SW480 (cell line): ENCODE results near the gene TMOD3.
A peak's percentile ranks its signal among the peaks of the same experiment; 100 is the strongest.
"Not testable (repeated sequence)": the region's sequence is repeated elsewhere in the genome, so short reads cannot be mapped to it uniquely, and the experiment has no call there.

Experiments used
- DNase-seq: peaks from one replicate; pipeline ENCODE4 v3.0.0-alpha.2; 2016; ENCODE audit warnings: low spot score

TMOD3 gene

GRCh38 chr15:51829376-51830275 is at the start of gene TMOD3:
Gene TMOD3 (plus strand): TSS chr15:51829653. CDS start chr15:51862885, 33,232 bp downstream.
- peak; percentile 85 for DNase-seq

GRCh38 chr15:51780636-51781035 is 48.8 kb upstream of the TMOD3 start:
- no peak for DNase-seq

GRCh38 chr15:51781506-51781905 is 47.9 kb upstream of the TMOD3 start:
- DNase-seq = no peak

- DNase-seq = no peak
Measured at GRCh38 chr15:51782357-51782896, 47.0 kb upstream of the TMOD3 start.

- no peak for DNase-seq
Measured at GRCh38 chr15:51783967-51784366, 45.5 kb upstream of the TMOD3 start.

- DNase-seq = peak; percentile 48
Measured at GRCh38 chr15:51787130-51787529, 42.3 kb upstream of the TMOD3 start.

- not testable (repeated sequence) for DNase-seq
Measured at GRCh38 chr15:51792474-51792873, 37.0 kb upstream of the TMOD3 start.

- no peak for DNase-seq
Measured at GRCh38 chr15:51793521-51794305, 35.7 kb upstream of the TMOD3 start.

- peak; percentile 75 for DNase-seq
Measured at GRCh38 chr15:51796847-51797401, 32.5 kb upstream of the TMOD3 start.

GRCh38 chr15:51798281-51798680 is 31.2 kb upstream of the TMOD3 start:
- DNase-seq = no peak

GRCh38 chr15:51799282-51800252 is 29.9 kb upstream of the TMOD3 start:
- no peak for DNase-seq

GRCh38 chr15:51801391-51801835 is 28.0 kb upstream of the TMOD3 start:
- peak; percentile 15 for DNase-seq

GRCh38 chr15:51802593-51802992 is 26.9 kb upstream of the TMOD3 start:
- no peak for DNase-seq

- no peak for DNase-seq
Measured at GRCh38 chr15:51803965-51804364, 25.5 kb upstream of the TMOD3 start.

GRCh38 chr15:51806123-51806522 is 23.3 kb upstream of the TMOD3 start:
- DNase-seq = no peak

- DNase-seq = no peak
Measured at GRCh38 chr15:51809457-51809856, 20.0 kb upstream of the TMOD3 start.

GRCh38 chr15:51812598-51812997 is 16.9 kb upstream of the TMOD3 start:
- DNase-seq = no peak

GRCh38 chr15:51814606-51815005 is 14.8 kb upstream of the TMOD3 start:
- no peak for DNase-seq

GRCh38 chr15:51816611-51817010 is 12.8 kb upstream of the TMOD3 start:
- no peak for DNase-seq

- DNase-seq = no peak
Measured at GRCh38 chr15:51818150-51818549, 11.3 kb upstream of the TMOD3 start.

- DNase-seq = no peak
Measured at GRCh38 chr15:51825698-51826097, 3.8 kb upstream of the TMOD3 start.
